H9 (cell line): ENCODE results near the gene KRTAP10-9. TPM values are rescaled to one million over a fixed set of nuclear protein-coding genes. Genes with fewer than 3 reads are reported as not detected.

Source experiments
- DNase-seq: peaks from one replicate; pipeline ENCODE4 v3.0.0-alpha.2; 2017
- H2AFZ ChIP-seq: one replicate; pipeline ENCODE4 v1.6.1; 2013; ENCODE audit warnings: mild to moderate bottlenecking, low read length, control low read depth, moderate library complexity
- H2AK5ac ChIP-seq: 2 replicates; pipeline ENCODE4 v1.6.1; 2013; ENCODE audit warnings: low read length, control low read depth, mixed read lengths; ENCODE audit not compliant: insufficient read length
- H2BK120ac ChIP-seq: one replicate; pipeline ENCODE4 v1.6.1; 2013; ENCODE audit warnings: low read depth, mild to moderate bottlenecking, low read length, control low read depth, inconsistent platforms; ENCODE audit not compliant: poor library complexity, severe bottlenecking
- H2BK12ac ChIP-seq: 2 replicates; pipeline ENCODE4 v1.6.1; 2013; ENCODE audit warnings: low read length, control low read depth, mixed read lengths, low read depth; ENCODE audit not compliant: insufficient read length
- H2BK15ac ChIP-seq: 2 replicates; pipeline ENCODE4 v1.6.1; 2013; ENCODE audit warnings: low read depth, low read length, control low read depth
- H2BK20ac ChIP-seq: one replicate; pipeline ENCODE4 v1.6.1; 2013; ENCODE audit warnings: low read depth, mild to moderate bottlenecking, low read length, control low read depth, inconsistent platforms; ENCODE audit not compliant: poor library complexity, severe bottlenecking
- H2BK5ac ChIP-seq: 2 replicates; pipeline ENCODE4 v1.6.1; 2013; ENCODE audit warnings: low read length, control low read depth, mixed read lengths; ENCODE audit not compliant: insufficient read length
- H3K14ac ChIP-seq: 2 replicates; pipeline ENCODE4 v1.6.1; 2013; ENCODE audit warnings: low read length, control low read depth; ENCODE audit not compliant: insufficient read depth
- H3K18ac ChIP-seq: 2 replicates; pipeline ENCODE4 v1.6.1; 2013; ENCODE audit warnings: low read depth, mild to moderate bottlenecking, mixed read lengths, low read length, control low read depth; ENCODE audit not compliant: insufficient read length
- H3K23ac ChIP-seq: 2 replicates; pipeline ENCODE4 v1.6.1; 2013; ENCODE audit warnings: low read length, control low read depth, mixed read lengths, low read depth; ENCODE audit not compliant: insufficient read length
- H3K23me2 ChIP-seq: 2 replicates; pipeline ENCODE4 v1.6.1; 2013; ENCODE audit warnings: low read depth, mild to moderate bottlenecking, mixed read lengths, low read length, control low read depth; ENCODE audit not compliant: insufficient read length, poor library complexity, severe bottlenecking
- H3K27ac ChIP-seq: 2 replicates; pipeline ENCODE4 v1.5.1; 2013; ENCODE audit warnings: low read length, control low read depth, mixed read lengths, low read depth; ENCODE audit not compliant: insufficient read length
- H3K27me3 ChIP-seq: 2 replicates; pipeline ENCODE4 v1.6.1; 2013; ENCODE audit warnings: low read length, control low read depth, inconsistent platforms; ENCODE audit not compliant: insufficient read depth
- H3K4ac ChIP-seq: 2 replicates; pipeline ENCODE4 v1.6.1; 2013; ENCODE audit warnings: low read depth, mild to moderate bottlenecking, control low read depth, inconsistent platforms, low read length, moderate library complexity
- H3K4me1 ChIP-seq: 2 replicates; pipeline ENCODE4 v1.6.1; 2013; ENCODE audit warnings: low read length, control low read depth, inconsistent platforms; ENCODE audit not compliant: insufficient read depth
- H3K4me2 ChIP-seq: 2 replicates; pipeline ENCODE4 v1.6.1; 2013; ENCODE audit warnings: low read length, control low read depth, mixed read lengths; ENCODE audit not compliant: insufficient read length, insufficient read depth
- H3K56ac ChIP-seq: 2 replicates; pipeline ENCODE4 v1.6.1; 2013; ENCODE audit warnings: low read depth, mild to moderate bottlenecking, mixed read lengths, low read length, control low read depth; ENCODE audit not compliant: insufficient read length
- H3K79me1 ChIP-seq: 2 replicates; pipeline ENCODE4 v1.6.1; 2013; ENCODE audit warnings: low read depth, mild to moderate bottlenecking, moderate library complexity, low read length, control low read depth, inconsistent platforms; ENCODE audit not compliant: insufficient read depth, poor library complexity, severe bottlenecking
- H3K79me2 ChIP-seq: 2 replicates; pipeline ENCODE4 v1.6.1; 2013; ENCODE audit warnings: low read length, control low read depth, inconsistent platforms; ENCODE audit not compliant: insufficient read depth
- H3K9ac ChIP-seq: 2 replicates; pipeline ENCODE4 v1.6.1; 2013; ENCODE audit warnings: low read length, control low read depth, mixed read lengths; ENCODE audit not compliant: insufficient read length; ENCODE audit errors: extremely low read depth
- H3K9me3 ChIP-seq: one replicate; pipeline ENCODE4 v1.6.1; 2013; ENCODE audit warnings: low read depth, low read length, inconsistent platforms; ENCODE audit not compliant: control insufficient read depth
- H3T11ph ChIP-seq: one replicate; pipeline ENCODE4 v1.6.1; 2013; ENCODE audit warnings: mild to moderate bottlenecking, low read length, control low read depth, inconsistent platforms
- H4K20me1 ChIP-seq: one replicate; pipeline ENCODE4 v1.6.1; 2013; ENCODE audit not compliant: control insufficient read depth, insufficient read length, insufficient read depth
- H4K5ac ChIP-seq: 2 replicates; pipeline ENCODE4 v1.6.1; 2013; ENCODE audit warnings: low read depth, mild to moderate bottlenecking, mixed read lengths, low read length, control low read depth; ENCODE audit not compliant: insufficient read length
- H4K8ac ChIP-seq: replicated peaks from 2 replicates; pipeline ENCODE4 v1.6.1; 2013; ENCODE audit warnings: low read length, control low read depth, mixed read lengths, low read depth; ENCODE audit not compliant: insufficient read length
- H4K91ac ChIP-seq: 2 replicates; pipeline ENCODE4 v1.6.1; 2013; ENCODE audit warnings: low read depth, mild to moderate bottlenecking, moderate library complexity, mixed read lengths, low read length, control low read depth; ENCODE audit not compliant: insufficient read length
- H3K27ac Mint-ChIP-seq, 3 experiments: 2 replicates in 2 of 3; 3 replicates in 1 of 3; pipeline ENCODE4 v1.8.0; 2020 to 2021; ENCODE audit warnings: mixed read lengths in 3 of 3, mild to moderate bottlenecking in 1 of 3, moderate library complexity in 1 of 3
- H3K27me3 Mint-ChIP-seq: 2 replicates; pipeline ENCODE4 v1.8.0; 2021; ENCODE audit warnings: low read depth, mild to moderate bottlenecking, moderate library complexity, mixed read lengths
- H3K36me3 Mint-ChIP-seq, 3 experiments: 2 replicates in 2 of 3; 3 replicates in 1 of 3; pipeline ENCODE4 v1.8.0; 2020 to 2021; ENCODE audit warnings: low read depth in 3 of 3, mixed read lengths in 3 of 3; ENCODE audit not compliant: insufficient read depth in 1 of 3
- H3K4me1 Mint-ChIP-seq, 2 experiments: 2 replicates each; pipeline ENCODE4 v1.8.0; 2020; ENCODE audit warnings: mixed read lengths in 2 of 2
- H3K4me3 Mint-ChIP-seq, 2 experiments: 2 replicates in 1 of 2; 3 replicates in 1 of 2; pipeline ENCODE4 v1.8.0; 2020 to 2021; ENCODE audit warnings: mild to moderate bottlenecking in 2 of 2, mixed read lengths in 2 of 2, moderate library complexity in 1 of 2
- H3K9me3 Mint-ChIP-seq, 2 experiments: 2 replicates in 1 of 2; 3 replicates in 1 of 2; pipeline ENCODE4 v1.8.0; 2020; ENCODE audit warnings: mild to moderate bottlenecking in 2 of 2, mixed read lengths in 2 of 2, moderate library complexity in 1 of 2
- CTCF ChIP-seq: fragments of 200-600 bp; sonication (generic); conservative IDR thresholded peaks from 3 replicates; pipeline ENCODE4 v1.8.0; 2021; ENCODE audit warnings: antibody characterized with exemption, mild to moderate bottlenecking
- WGBS: extraction: QIAGEN DNeasy Blood & Tissue Kit; methylation state at CpG from one replicate; pipeline ENCODE4 v1.1.7; 2013; ENCODE audit warnings: missing lambda C conversion rate, low lambda C conversion rate, mixed read lengths; ENCODE audit not compliant: insufficient read length; ENCODE audit errors: extremely low coverage; 5-methylcytosine and 5-hydroxymethylcytosine counted together
- long read RNA-seq: library from polyadenylated mRNA; unstranded; transcript quantifications from one replicate; pipeline ENCODE4 v2.0.0, GENCODE V29; 2020
- total RNA-seq: library from RNA; stranded (reverse); gene quantifications from 2 replicates; pipeline ENCODE4 v1.2.1, GENCODE V29; 2021

Gene KRTAP10-9, protein sequence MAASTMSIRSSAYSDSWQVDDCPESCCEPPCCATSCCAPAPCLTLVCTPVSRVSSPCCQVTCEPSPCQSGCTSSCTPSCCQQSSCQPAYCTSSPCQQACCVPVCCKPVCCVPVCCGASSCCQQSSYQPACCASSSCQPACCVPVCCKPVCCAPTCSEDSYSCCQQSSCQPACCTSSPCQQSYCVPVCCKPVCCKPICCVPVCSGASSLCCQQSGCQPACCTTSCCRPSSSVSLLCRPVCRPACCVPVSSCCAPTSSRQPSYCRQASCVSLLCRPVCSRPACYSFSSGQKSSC
- not detected in 2 replicates for total RNA-seq
- long read RNA-seq = 0 reads

- no peak within 1 kb of the TSS for H3K4me3 Mint-ChIP-seq
Observed at GRCh38 chr21:44626673-44627143, at the start of gene KRTAP10-9. Gene KRTAP10-9, plus strand, starts transcription at chr21:44627093. Its CDS starts 79 bp downstream, at chr21:44627172.

More at GRCh38 chr21:44626673-44627143, at the start of gene KRTAP10-9:
- H4K5ac ChIP-seq = no peak within 1 kb of the TSS
- no peak within 1 kb of the TSS for H3K56ac ChIP-seq
- peaks cover 13 to 32% (median 18%) of the 10 kb centered on the region in 3 experiments; a peak in 6 of 7 replicates for H3K36me3 Mint-ChIP-seq
- H4K20me1 ChIP-seq = no peaks in the 10 kb centered on the region
- no peak within 1 kb of the TSS for H2BK5ac ChIP-seq
- H3K79me2 ChIP-seq = no peaks in the 10 kb centered on the region
- no peak within 1 kb of the TSS for H2BK12ac ChIP-seq
- H2AFZ ChIP-seq = no peak within 1 kb of the TSS
- no peak within 1 kb of the TSS for H2BK120ac ChIP-seq
- no peak within 1 kb of the TSS for H3K23ac ChIP-seq
- no peak within 1 kb of the TSS for H4K91ac ChIP-seq
- WGBS = no CpG with 5 or more reads among the region's 7 CpGs
- no peak within 1 kb of the TSS for H3K27ac ChIP-seq
- H3K18ac ChIP-seq = no peak within 1 kb of the TSS
- no peaks in the 10 kb centered on the region for H3K9me3 ChIP-seq
- no peak within 1 kb of the TSS for H4K8ac ChIP-seq
- no peaks in the 10 kb centered on the region for H3K79me1 ChIP-seq
- TF ChIP-seq CTCF = no peak
- H3K27me3 ChIP-seq = no peaks in the 10 kb centered on the region
- H3K27me3 Mint-ChIP-seq = peaks cover 8% of the 10 kb centered on the region
- peak within 1 kb of the TSS in 2 of 3 experiments; percentile 56 to 57; a peak in 2 of 7 replicates for H3K27ac Mint-ChIP-seq
- H2BK15ac ChIP-seq = no peak within 1 kb of the TSS
- H3K4me1 Mint-ChIP-seq = peaks cover 3 to 7% of the 10 kb centered on the region in 2 experiments; a peak in 2 of 4 replicates
- H3K9me3 Mint-ChIP-seq = peaks cover 39 to 40% of the 10 kb centered on the region in 2 experiments
- H3K9ac ChIP-seq = no peak within 1 kb of the TSS
- no peak within 1 kb of the TSS for H2AK5ac ChIP-seq
- H3K4ac ChIP-seq = no peak within 1 kb of the TSS
- no peaks in the 10 kb centered on the region for H3K23me2 ChIP-seq
- no peaks in the 10 kb centered on the region for H3K4me1 ChIP-seq
- H2BK20ac ChIP-seq = no peak within 1 kb of the TSS
- no peak within 1 kb of the TSS for H3T11ph ChIP-seq
- no peak within 1 kb of the TSS for H3K4me2 ChIP-seq
- no peak within 1 kb of the TSS for H3K14ac ChIP-seq
- DNase-seq = no peak
